ENCODE measurements around the gene CELF5.
"Not testable (repeated sequence)": the region's sequence is repeated elsewhere in the genome, so short reads cannot be mapped to it uniquely, and the experiment has no call there.

The CELF5 gene

GRCh38 chr19:3323658-3324057 is 99.2 kb downstream of the CELF5 start:
- no peak for TF ChIP-seq CTCF (IDR thresholded peaks at IDR 0.05; ENCODE audit: insufficient read depth, low read depth, low read length, missing control alignments)
- no peak overlapping the region for H3K4me3 ChIP-seq (ENCODE audit: low read depth, low read length)
- no peak for DNase-seq (ENCODE audit: low read depth)

- no peak overlapping the region for H3K4me3 ChIP-seq (ENCODE audit: low read depth, low read length)
- TF ChIP-seq CTCF (IDR thresholded peaks at IDR 0.05; ENCODE audit: insufficient read depth, low read depth, low read length, missing control alignments) = peak; percentile 87
- DNase-seq (ENCODE audit: low read depth) = peak; percentile 57
These were observed 100.0 kb downstream of the CELF5 start for GRCh38 chr19:3324405-3324856.

GRCh38 chr19:3325451-3325850 is 101.0 kb downstream of the CELF5 start:
- DNase-seq (ENCODE audit: low read depth) = no peak
- TF ChIP-seq CTCF (IDR thresholded peaks at IDR 0.05; ENCODE audit: insufficient read depth, low read depth, low read length, missing control alignments) = no peak

GRCh38 chr19:3328743-3329142 is 104.3 kb downstream of the CELF5 start:
- DNase-seq (ENCODE audit: low read depth) = no peak
- no peak overlapping the region for H3K4me3 ChIP-seq (ENCODE audit: low read depth, low read length)
- TF ChIP-seq CTCF (IDR thresholded peaks at IDR 0.05; ENCODE audit: insufficient read depth, low read depth, low read length, missing control alignments) = no peak

More at GRCh38 chr19:3325451-3325850, 101.0 kb downstream of the CELF5 start:
- H3K4me3 ChIP-seq (ENCODE audit: low read depth, low read length) = no peak overlapping the region

GRCh38 chr19:3330047-3330446 is 105.6 kb downstream of the CELF5 start:
- DNase-seq (ENCODE audit: low read depth) = no peak
- TF ChIP-seq CTCF (IDR thresholded peaks at IDR 0.05; ENCODE audit: insufficient read depth, low read depth, low read length, missing control alignments) = no peak

GRCh38 chr19:3332232-3332631 is 107.8 kb downstream of the CELF5 start:
- not testable (repeated sequence) for H3K4me3 ChIP-seq (ENCODE audit: low read depth, low read length); DNase-seq (ENCODE audit: low read depth)

More at GRCh38 chr19:3330047-3330446, 105.6 kb downstream of the CELF5 start:
- no peak overlapping the region for H3K4me3 ChIP-seq (ENCODE audit: low read depth, low read length)

GRCh38 chr19:3333020-3333583 is 108.6 kb downstream of the CELF5 start:
- H3K4me3 ChIP-seq (ENCODE audit: low read depth, low read length) = no peak overlapping the region
- no peak for DNase-seq (ENCODE audit: low read depth)
- no peak for TF ChIP-seq CTCF (IDR thresholded peaks at IDR 0.05; ENCODE audit: insufficient read depth, low read depth, low read length, missing control alignments)

Data from GM12865 (cell line).